ENCODE measurements around the gene ARHGAP22. TPM values are rescaled to one million over a fixed set of nuclear protein-coding genes. Genes with fewer than 3 reads are reported as not detected.
A peak's percentile ranks its signal among the peaks of the same experiment; 100 is the strongest.

Gene ARHGAP22
- total and polyA plus RNA-seq, 2 of the 4 experiments (the other 2 are of a cell fraction): 28.3 to 30.2 TPM

- TF ChIP-seq BHLHE40 (IDR thresholded peaks at IDR 0.05; ENCODE audit: low read depth, low read length): no peak
- TF ChIP-seq, protein P1, sequence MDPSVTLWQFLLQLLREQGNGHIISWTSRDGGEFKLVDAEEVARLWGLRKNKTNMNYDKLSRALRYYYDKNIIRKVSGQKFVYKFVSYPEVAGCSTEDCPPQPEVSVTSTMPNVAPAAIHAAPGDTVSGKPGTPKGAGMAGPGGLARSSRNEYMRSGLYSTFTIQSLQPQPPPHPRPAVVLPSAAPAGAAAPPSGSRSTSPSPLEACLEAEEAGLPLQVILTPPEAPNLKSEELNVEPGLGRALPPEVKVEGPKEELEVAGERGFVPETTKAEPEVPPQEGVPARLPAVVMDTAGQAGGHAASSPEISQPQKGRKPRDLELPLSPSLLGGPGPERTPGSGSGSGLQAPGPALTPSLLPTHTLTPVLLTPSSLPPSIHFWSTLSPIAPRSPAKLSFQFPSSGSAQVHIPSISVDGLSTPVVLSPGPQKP (IDR thresholded peaks at IDR 0.05; ENCODE audit: borderline replicate concordance, low read depth, low read length): no peak
Measured at GRCh38 chr10:48594371-48594770, 10.5 kb downstream of the ARHGAP22 start (continued).

GRCh38 chr10:48592346-48592745, 12.5 kb downstream of the ARHGAP22 start:
- H3K4me3 ChIP-seq (ENCODE audit: insufficient read depth, low read depth, low read length): no peak overlapping the region
- peaks cover 8% of the 10 kb centered on the region for H4K20me1 ChIP-seq (ENCODE audit: insufficient read depth, low read length)
- ChIA-PET POLR2A (ENCODE audit: unreplicated experiment) (no interaction called here), CTCF (no interaction called here)
- H3K4me2 ChIP-seq (ENCODE audit: low read depth, low read length): no peak overlapping the region
- no peak overlapping the region for H2AFZ ChIP-seq (replicated peaks; ENCODE audit: low read length, poor library complexity)
- peaks cover 36 to 88% of the 10 kb centered on the region in 2 experiments for H3K79me1 ChIP-seq (ENCODE audit: low read depth in 1 of 2, low read length in 2 of 2)
- H2BK5ac ChIP-seq (ENCODE audit: low read depth, low read length, poor library complexity, severe bottlenecking): no peak overlapping the region
- no peak overlapping the region for H3K56ac ChIP-seq (ENCODE audit: extremely low read depth, insufficient read depth, low read length)
- H3K9me1 ChIP-seq (ENCODE audit: insufficient read depth, low read length): peaks cover 35% of the 10 kb centered on the region
- peaks cover 35% of the 10 kb centered on the region for H3K4me1 ChIP-seq (ENCODE audit: control insufficient read depth, insufficient read depth, low read length)
- in situ Hi-C loops (cut with MboI; ENCODE audit: low sequenced_read_pairs) (no loop called here), dilution Hi-C loops (cut with HindIII; ENCODE audit: low sequenced_read_pairs, unreplicated experiment) (no loop called here), intact Hi-C loops (cut with micrococcal nuclease) (no loop called here)
- H3K9me3 ChIP-seq (ENCODE audit: control insufficient read depth, insufficient read depth, low read length): no peaks in the 10 kb centered on the region
- no peak overlapping the region for H3K18ac ChIP-seq (ENCODE audit: low read depth, low read length)
- no peak overlapping the region for H2BK20ac ChIP-seq (ENCODE audit: low read depth, low read length)
- H3K27ac ChIP-seq (ENCODE audit: insufficient read depth, low read length): no peak overlapping the region
- H2AK9ac ChIP-seq (replicated peaks; ENCODE audit: low read depth, low read length, poor library complexity): peak overlapping the region; percentile 66
- no peak overlapping the region for H4K5ac ChIP-seq (ENCODE audit: low read depth, low read length)
- H2BK120ac ChIP-seq (ENCODE audit: low read depth, low read length): 0 out of 2 replicates have a peak overlapping the region, but pooled peaks have one; percentile 4
- no peak for ATAC-seq (ENCODE audit: low read depth)
- H4K8ac ChIP-seq (ENCODE audit: low read depth in 2 of 2, low read length in 2 of 2): no peak overlapping the region
- H3K9ac ChIP-seq (ENCODE audit: low read depth, low read length): no peak overlapping the region
- H3K36me3 ChIP-seq (ENCODE audit: control insufficient read depth, insufficient read depth, low read length): no peaks in the 10 kb centered on the region; the same call in 1 of the 2 replicates
- WGBS, 2 experiments (ENCODE audit: extremely low coverage in 2 of 2, insufficient read length in 1 of 2): 89% methylated on average over 6 of the region's 6 CpGs; no CpG with 5 or more reads in 1 of the 2 experiments
- H4K91ac ChIP-seq (ENCODE audit: insufficient read depth, low read depth, low read length): no peak overlapping the region
- no peak overlapping the region for H3K4ac ChIP-seq (ENCODE audit: low read depth, low read length)
- H2AK5ac ChIP-seq (ENCODE audit: low read depth, low read length): peak overlapping the region; percentile 17; the same call in 1 of the 2 replicates
- BruUV-seq (replicated peaks): no TSS peak
- no peak overlapping the region for H2BK15ac ChIP-seq (ENCODE audit: low read depth, low read length)
- DNase-seq: no peak
- TF ChIP-seq CEBPB (IDR thresholded peaks at IDR 0.05; ENCODE audit: low read depth, low read length) (no peak), POLR2A (IDR thresholded peaks at IDR 0.05; ENCODE audit: low read depth, low read length) (no peak), FOS (IDR thresholded peaks at IDR 0.05; ENCODE audit: low read depth, low read length) (no peak)
- TF ChIP-seq, protein P1 (IDR thresholded peaks at IDR 0.05; ENCODE audit: borderline replicate concordance, low read depth, low read length): no peak
- no peak overlapping the region for H3K14ac ChIP-seq (replicated peaks; ENCODE audit: low read depth, low read length)
- H3K27me3 ChIP-seq (ENCODE audit: control insufficient read depth, insufficient read depth, low read length): no peaks in the 10 kb centered on the region
- no peak overlapping the region for H3K23ac ChIP-seq (ENCODE audit: low read depth, low read length)

All from IMR-90 (cell line).